A549 (cell line): ENCODE data around the gene CAMK1. TPM values are rescaled to one million over a fixed set of nuclear protein-coding genes. Genes with fewer than 3 reads are reported as not detected.

Experiments
- ATAC-seq, 2 experiments: fragments of 200-7000 bp in 1 of 2; fragments of >200 bp in 1 of 2; cut with Nextera tagmentation in 1 of 2; cut with Tn5 transposase in 1 of 2; 3 replicates each; pipeline versions ENCODE4 v1.8.0 to v1.9.1; 2018 to 2020; ENCODE audit warnings: mild to moderate bottlenecking in 1 of 2, moderate library complexity in 1 of 2
- CTCF ChIA-PET: fragments of 300-600 bp; sonication (Branson Sonifier 250); formaldehyde crosslinking; extraction: SDS; loops from one replicate; lab custom pipeline; 2021; ENCODE audit warnings: antibody characterized with exemption, inconsistent platforms; lab: Yijun Ruan, JAX
- POLR2A ChIA-PET: fragments of 350-600 bp; formaldehyde crosslinking; extraction: SDS; loops from one replicate; lab custom pipeline; 2021; ENCODE audit warnings: antibody characterized with exemption, inconsistent platforms; lab: Yijun Ruan, JAX
- DNase-seq, 2 experiments: peaks; one replicate each; pipeline versions ENCODE4 v3.0.0 to v3.0.0-alpha.2; 2011 to 2016; ENCODE audit warnings: low read depth in 1 of 2, low spot score in 1 of 2
- FAIRE-seq: peaks from 2 replicates; lab custom pipeline; 2011; peaks lifted over from hg19 to GRCh38; lab: Jason Lieb, UNC
- H3K27ac ChIP-seq, 2 experiments: fragments of >200 bp; sonication (Bioruptor Twin); formaldehyde crosslinking; 3 replicates each; pipeline ENCODE4 v1.5.1; 2016 to 2017
- H3K4me1 ChIP-seq: fragments of >200 bp; sonication (Bioruptor Twin); formaldehyde crosslinking; 3 replicates; pipeline ENCODE4 v1.6.1; 2016
- H3K4me2 ChIP-seq: fragments of >200 bp; sonication (Bioruptor Twin); formaldehyde crosslinking; 3 replicates; pipeline ENCODE4 v1.6.1; 2016
- H3K4me3 ChIP-seq: fragments of >200 bp; sonication (Bioruptor Twin); formaldehyde crosslinking; 3 replicates; pipeline ENCODE4 v1.5.1; 2016
- H3K9me3 ChIP-seq: fragments of >200 bp; sonication (Bioruptor Twin); formaldehyde crosslinking; 3 replicates; pipeline ENCODE4 v1.6.1; 2016
- ATOH8 ChIP-seq: fragments of 250-450 bp; sonication (Bioruptor Pico); IDR thresholded peaks from 2 replicates; pipeline ENCODE4 v1.5.0; 2020; ENCODE audit warnings: low read depth, mild to moderate bottlenecking, moderate library complexity
- EHF ChIP-seq: fragments of 250-450 bp; sonication (Bioruptor Pico); IDR thresholded peaks from 2 replicates; pipeline ENCODE4 v1.5.0; 2020; ENCODE audit warnings: mild to moderate bottlenecking
- ESRRA ChIP-seq: fragments of 150-350 bp; IDR thresholded peaks from 2 replicates; pipeline ENCODE4 v1.6.1; 2014; ENCODE audit warnings: mild to moderate bottlenecking, low read length, borderline replicate concordance
- HOXA7 ChIP-seq: fragments of 250-450 bp; sonication (Bioruptor Pico); IDR thresholded peaks from 2 replicates; pipeline ENCODE4 v1.5.0; 2020; ENCODE audit warnings: mild to moderate bottlenecking, moderate library complexity
- HOXB13 ChIP-seq: fragments of 250-450 bp; sonication (Bioruptor Pico); IDR thresholded peaks from 2 replicates; pipeline ENCODE4 v1.5.0; 2020; ENCODE audit warnings: low read depth, mild to moderate bottlenecking, moderate library complexity
- HOXB5 ChIP-seq: fragments of 250-450 bp; sonication (Bioruptor Pico); IDR thresholded peaks from 2 replicates; pipeline ENCODE4 v1.5.0; 2020; ENCODE audit warnings: mild to moderate bottlenecking, moderate library complexity
- KDM1A ChIP-seq: fragments of 200-600 bp; sonication (generic); IDR thresholded peaks from 2 replicates; pipeline ENCODE4 v1.6.1; 2016; ENCODE audit warnings: low read depth, mild to moderate bottlenecking
- MAZ ChIP-seq: fragments of 150-350 bp; IDR thresholded peaks from 2 replicates; pipeline ENCODE4 v1.6.1; 2014; ENCODE audit warnings: antibody characterized with exemption, low read depth, low read length, borderline replicate concordance
- MYC ChIP-seq: IDR thresholded peaks from 2 replicates; pipeline ENCODE4 v1.6.1; 2012; ENCODE audit warnings: mild to moderate bottlenecking, inconsistent platforms, low read length, improper control_type of control experiment, borderline replicate concordance
- NFE2L2 ChIP-seq: fragments of 150-350 bp; conservative IDR thresholded peaks from 2 replicates; pipeline ENCODE4 v1.6.1; 2014; ENCODE audit warnings: low read length
- PHF8 ChIP-seq: fragments of 200-600 bp; sonication (generic); IDR thresholded peaks from 2 replicates; pipeline ENCODE4 v1.6.1; 2016; ENCODE audit warnings: low read depth, mild to moderate bottlenecking, antibody characterized with exemption, moderate library complexity, borderline replicate concordance
- POLR2A ChIP-seq: IDR thresholded peaks from 2 replicates; pipeline ENCODE4 v1.6.1; 2012; ENCODE audit warnings: mild to moderate bottlenecking, low read length
- RFX5 ChIP-seq: fragments of 450-650 bp; IDR thresholded peaks from 2 replicates; pipeline ENCODE4 v1.7.1; 2014; ENCODE audit warnings: antibody characterized with exemption, mild to moderate bottlenecking, moderate library complexity
- ZNF302 ChIP-seq: fragments of 250-450 bp; sonication (Bioruptor Pico); IDR thresholded peaks from 2 replicates; pipeline ENCODE4 v1.9.0; 2021; ENCODE audit warnings: inconsistent platforms, mild to moderate bottlenecking, moderate library complexity
- ZSCAN20 ChIP-seq: fragments of 250-450 bp; sonication (Bioruptor Pico); IDR thresholded peaks from 2 replicates; pipeline ENCODE4 v1.8.0; 2022; ENCODE audit warnings: mild to moderate bottlenecking, moderate library complexity
- WGBS: methylation state at CpG from one replicate; pipeline ENCODE4 v1.1.6; 2017; ENCODE audit errors: missing lambda C conversion rate; 5-methylcytosine and 5-hydroxymethylcytosine counted together
- polyA plus RNA-seq, 4 experiments: library from polyadenylated mRNA; depleted of rRNA in 3 of 4; stranded (reverse); fragments of >200 nt; fragmentation: RNase III in 1 of 4; extraction: RNeasy Plus Mini Kit Qiagen cat#74134 plus additional on column Dnase treatment in 1 of 4; gene quantifications; 2 replicates in 3 of 4; 3 replicates in 1 of 4; pipeline ENCODE4 v1.2.3, GENCODE V29; 2011 to 2017
- TF ChIP-seq, protein P1 (sequence below): IDR thresholded peaks from 2 replicates; pipeline ENCODE4 v1.6.1; 2012; ENCODE audit warnings: low read depth, borderline replicate concordance
- TF ChIP-seq, protein P2 (sequence below): fragments of 150-350 bp; IDR thresholded peaks from 2 replicates; pipeline ENCODE4 v1.6.1; 2014; ENCODE audit warnings: low read depth, mild to moderate bottlenecking, low read length
- TF ChIP-seq, protein P3 (sequence below): IDR thresholded peaks from 2 replicates; pipeline ENCODE4 v1.6.1; 2012

CAMK1 gene
- polyA plus RNA-seq, 2 of the 4 experiments (the other 2 are of a cell fraction) = 13.5 to 15.6 TPM

- H3K9me3 ChIP-seq = no peaks in the 10 kb centered on the region
- no peak for ATAC-seq
- no peak for TF ChIP-seq HOXB13 (CRISPR knock-in tag)
- no peak for TF ChIP-seq RFX5
- TF ChIP-seq ZSCAN20 (CRISPR knock-in tag) = no peak
- TF ChIP-seq, protein P1, sequence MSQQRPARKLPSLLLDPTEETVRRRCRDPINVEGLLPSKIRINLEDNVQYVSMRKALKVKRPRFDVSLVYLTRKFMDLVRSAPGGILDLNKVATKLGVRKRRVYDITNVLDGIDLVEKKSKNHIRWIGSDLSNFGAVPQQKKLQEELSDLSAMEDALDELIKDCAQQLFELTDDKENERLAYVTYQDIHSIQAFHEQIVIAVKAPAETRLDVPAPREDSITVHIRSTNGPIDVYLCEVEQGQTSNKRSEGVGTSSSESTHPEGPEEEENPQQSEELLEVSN = no peak
- no peak for TF ChIP-seq MYC
- TF ChIP-seq, protein P2, sequence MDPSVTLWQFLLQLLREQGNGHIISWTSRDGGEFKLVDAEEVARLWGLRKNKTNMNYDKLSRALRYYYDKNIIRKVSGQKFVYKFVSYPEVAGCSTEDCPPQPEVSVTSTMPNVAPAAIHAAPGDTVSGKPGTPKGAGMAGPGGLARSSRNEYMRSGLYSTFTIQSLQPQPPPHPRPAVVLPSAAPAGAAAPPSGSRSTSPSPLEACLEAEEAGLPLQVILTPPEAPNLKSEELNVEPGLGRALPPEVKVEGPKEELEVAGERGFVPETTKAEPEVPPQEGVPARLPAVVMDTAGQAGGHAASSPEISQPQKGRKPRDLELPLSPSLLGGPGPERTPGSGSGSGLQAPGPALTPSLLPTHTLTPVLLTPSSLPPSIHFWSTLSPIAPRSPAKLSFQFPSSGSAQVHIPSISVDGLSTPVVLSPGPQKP = no peak
- TF ChIP-seq, all 56 proteins: peak for 0
- CTCF ChIA-PET = interaction anchor here (0.6 to 1.1 kb wide), 3 partner anchors 15 to 359 kb away, joined by 3 to 5 read pairs (median 3); no protein-coding TSS in a partner anchor
- POLR2A ChIA-PET = no interaction called here
- no peak for DNase-seq
- H3K4me1 ChIP-seq = no peaks in the 10 kb centered on the region
- H3K27ac ChIP-seq = no peak overlapping the region
- H3K4me2 ChIP-seq = no peak overlapping the region
- FAIRE-seq = no peak
- no peak overlapping the region for H3K4me3 ChIP-seq
- WGBS = 85% methylated on average over 8 of the region's 8 CpGs
Observed at GRCh38 chr3:9779721-9780457, 10.1 kb upstream of the CAMK1 start.

GRCh38 chr3:9779075-9779593 is 9.4 kb upstream of the CAMK1 start:
- Histone ChIP-seq H3K4me2 (no peak overlapping the region), H3K9me3 (no peaks in the 10 kb centered on the region), H3K27ac (no peak overlapping the region), H3K4me3 (no peak overlapping the region), H3K4me1 (no peaks in the 10 kb centered on the region)
- ATAC-seq = no peak
- ChIA-PET CTCF (interaction anchor here (1.3 to 1.5 kb wide), 2 partner anchors 7 to 26 kb away, joined by 3 to 4 read pairs; no protein-coding TSS in a partner anchor), POLR2A (interaction anchor here (1.1 kb wide), 1 partner anchor 14 kb away, joined by 4 read pairs; the partner anchor contains the start of genes ARPC4 and TADA3)
- TF ChIP-seq ZSCAN20 (CRISPR knock-in tag) (no peak), NFE2L2 (no peak), ESRRA (no peak), HOXA7 (CRISPR knock-in tag) (no peak), RFX5 (no peak), MAZ (no peak), MYC (no peak), PHF8 (no peak), POLR2A (no peak), ZNF302 (CRISPR knock-in tag) (no peak), EHF (CRISPR knock-in tag) (no peak), KDM1A (no peak), HOXB5 (CRISPR knock-in tag) (no peak), ATOH8 (CRISPR knock-in tag) (no peak)
- TF ChIP-seq, protein P1 = no peak
- TF ChIP-seq, protein P3, sequence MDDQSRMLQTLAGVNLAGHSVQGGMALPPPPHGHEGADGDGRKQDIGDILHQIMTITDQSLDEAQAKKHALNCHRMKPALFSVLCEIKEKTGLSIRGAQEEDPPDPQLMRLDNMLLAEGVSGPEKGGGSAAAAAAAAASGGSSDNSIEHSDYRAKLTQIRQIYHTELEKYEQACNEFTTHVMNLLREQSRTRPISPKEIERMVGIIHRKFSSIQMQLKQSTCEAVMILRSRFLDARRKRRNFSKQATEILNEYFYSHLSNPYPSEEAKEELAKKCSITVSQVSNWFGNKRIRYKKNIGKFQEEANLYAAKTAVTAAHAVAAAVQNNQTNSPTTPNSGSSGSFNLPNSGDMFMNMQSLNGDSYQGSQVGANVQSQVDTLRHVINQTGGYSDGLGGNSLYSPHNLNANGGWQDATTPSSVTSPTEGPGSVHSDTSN = no peak
- FAIRE-seq = no peak
- 83% methylated on average over 6 of the region's 6 CpGs for WGBS
- no peak for DNase-seq
